Stomach (tissue), 4 donors: ENCODE measurements around the gene AGAP1.

Source experiments
- CTCF ChIP-seq, 7 experiments: fragments of 450-650 bp in 4 of 7; fragments of 200-600 bp in 3 of 7; sonication (generic) in 3 of 7; IDR thresholded peaks; one replicate each; pipeline ENCODE4 v1.5.1; 2016 to 2019; ENCODE audit warnings: antibody characterized with exemption in 7 of 7, control low read depth in 2 of 7, mild to moderate bottlenecking in 1 of 7
- POLR2A ChIP-seq, 4 donors: fragments of 450-650 bp; IDR thresholded peaks; one replicate each; pipeline ENCODE4 v1.6.1; 2016; ENCODE audit warnings: antibody characterized with exemption in 4 of 4, control low read depth in 2 of 4, mild to moderate bottlenecking in 1 of 4, moderate library complexity in 1 of 4
- POLR2AphosphoS5 ChIP-seq, 3 donors: sonication (generic); formaldehyde crosslinking; IDR thresholded peaks; one replicate each; pipeline ENCODE4 v1.6.1; 2016; ENCODE audit warnings: antibody characterized with exemption in 3 of 3

GRCh38 chr2:236129935-236130334 lies 636.1 kb downstream of the AGAP1 start:
- no peak for TF ChIP-seq CTCF (IDR thresholded peaks at IDR 0.05)
- TF ChIP-seq POLR2AphosphoS5 (IDR thresholded peaks at IDR 0.05) = no peak
- TF ChIP-seq POLR2A (IDR thresholded peaks at IDR 0.05) = no peak
